SJSA1 (cell line): Measurements from ENCODE around the gene DNAI4. TPM values are rescaled to one million over a fixed set of nuclear protein-coding genes. Genes with fewer than 3 reads are reported as not detected.
"Not testable (repeated sequence)": the region's sequence is repeated elsewhere in the genome, so short reads cannot be mapped to it uniquely, and the experiment has no call there.

Source experiments
- DNase-seq, 2 experiments: peaks; one replicate each; pipeline ENCODE4 v3.0.0-alpha.2; 2015 to 2020; ENCODE audit warnings: low spot score in 2 of 2, low read depth in 1 of 2
- H3K27ac ChIP-seq: fragments of 250-450 bp; sonication (Bioruptor Pico); 2 replicates; pipeline ENCODE4 v1.5.1; 2020; ENCODE audit warnings: mild to moderate bottlenecking, moderate library complexity
- H3K27me3 ChIP-seq: fragments of 250-450 bp; sonication (Bioruptor Pico); replicated peaks from 2 replicates; pipeline ENCODE4 v1.5.1; 2020; ENCODE audit warnings: mild to moderate bottlenecking, moderate library complexity
- H3K36me3 ChIP-seq: fragments of 250-450 bp; sonication (Bioruptor Pico); 2 replicates; pipeline ENCODE4 v1.5.1; 2020; ENCODE audit warnings: mild to moderate bottlenecking
- H3K4me1 ChIP-seq: fragments of 250-450 bp; sonication (Bioruptor Pico); replicated peaks from 2 replicates; pipeline ENCODE4 v1.6.1; 2021; ENCODE audit warnings: mild to moderate bottlenecking
- H3K4me3 ChIP-seq: fragments of 250-450 bp; sonication (Bioruptor Pico); 2 replicates; pipeline ENCODE4 v1.5.1; 2020; ENCODE audit warnings: mild to moderate bottlenecking
- H3K9me3 ChIP-seq: fragments of 250-450 bp; sonication (Bioruptor Pico); replicated peaks from 2 replicates; pipeline ENCODE4 v1.5.1; 2020; ENCODE audit warnings: mild to moderate bottlenecking
- total RNA-seq: library from RNA; depleted of rRNA; stranded (reverse); fragments of >200 nt; shearing (Covaris generic); gene quantifications from 2 replicates; pipeline ENCODE4 v1.2.3, GENCODE V29; 2014; rRNA removed

DNAI4 gene
- 0.91 and 2.6 TPM in 2 replicates for total RNA-seq

- peaks cover 11% of the 10 kb centered on the region for H3K36me3 ChIP-seq
- DNase-seq: peak; percentile 98 to 100
- H3K27ac ChIP-seq: peak within 1 kb of the TSS; percentile 96
- H3K27me3 ChIP-seq: no peaks in the 10 kb centered on the region
- H3K9me3 ChIP-seq: no peaks in the 10 kb centered on the region
- H3K4me1 ChIP-seq: peaks cover 23% of the 10 kb centered on the region
- H3K4me3 ChIP-seq: peak within 1 kb of the TSS; percentile 66
These were observed at the start of gene DNAI4, which contains the start of gene MIER1 for GRCh38 chr1:66924756-66925557. Gene DNAI4, minus strand, starts transcription at chr1:66924856. Its CDS starts 25 bp downstream, at chr1:66924831. Gene MIER1, plus strand, starts transcription at chr1:66924990. Its CDS starts 39 bp downstream, at chr1:66925029.

GRCh38 chr1:66968574-66968973 is 43.9 kb upstream of the DNAI4 start:
- Histone ChIP-seq H3K4me1 (no peaks in the 10 kb centered on the region), H3K4me3 (no peak overlapping the region), H3K27me3 (no peaks in the 10 kb centered on the region), H3K27ac (no peak overlapping the region), H3K36me3 (peaks cover 87% of the 10 kb centered on the region), H3K9me3 (no peaks in the 10 kb centered on the region)
- DNase-seq: no peak

GRCh38 chr1:66966188-66966873 is 41.7 kb upstream of the DNAI4 start:
- H3K36me3 ChIP-seq: peaks cover 92% of the 10 kb centered on the region

GRCh38 chr1:66957938-66958337 is 33.3 kb upstream of the DNAI4 start:
- Histone ChIP-seq H3K27ac (no peak overlapping the region), H3K9me3 (no peaks in the 10 kb centered on the region), H3K36me3 (peaks cover 95% of the 10 kb centered on the region), H3K27me3 (no peaks in the 10 kb centered on the region), H3K4me3 (no peak overlapping the region), H3K4me1 (peaks cover 5% of the 10 kb centered on the region; the same call in 1 of the 2 replicates)
- DNase-seq: no peak

More at GRCh38 chr1:66966188-66966873, 41.7 kb upstream of the DNAI4 start:
- H3K9me3 ChIP-seq, DNase-seq, H3K4me1 ChIP-seq, H3K27ac ChIP-seq, H3K4me3 ChIP-seq, H3K27me3 ChIP-seq: not testable (repeated sequence)

- Histone ChIP-seq H3K27me3 (no peaks in the 10 kb centered on the region), H3K36me3 (peaks cover 94% of the 10 kb centered on the region), H3K4me1 (peaks cover 16% of the 10 kb centered on the region), H3K9me3 (no peaks in the 10 kb centered on the region), H3K27ac (no peak overlapping the region), H3K4me3 (no peak overlapping the region)
- no peak for DNase-seq
These were observed 29.6 kb upstream of the DNAI4 start for GRCh38 chr1:66954208-66954607.

GRCh38 chr1:66951513-66951912 is 26.9 kb upstream of the DNAI4 start:
- H3K27ac ChIP-seq: peak overlapping the region; percentile 49; the same call in 1 of the 2 replicates
- DNase-seq: peak; percentile 39 to 58
- no peaks in the 10 kb centered on the region for H3K9me3 ChIP-seq
- H3K36me3 ChIP-seq: peaks cover 94% of the 10 kb centered on the region
- H3K4me1 ChIP-seq: peaks cover 16% of the 10 kb centered on the region
- no peak overlapping the region for H3K4me3 ChIP-seq
- H3K27me3 ChIP-seq: no peaks in the 10 kb centered on the region

- Histone ChIP-seq H3K9me3 (no peaks in the 10 kb centered on the region), H3K4me1 (peaks cover 29% of the 10 kb centered on the region), H3K27me3 (no peaks in the 10 kb centered on the region), H3K27ac (no peak overlapping the region), H3K36me3 (peaks cover 76% of the 10 kb centered on the region), H3K4me3 (no peak overlapping the region)
- no peak for DNase-seq
These were observed 22.6 kb upstream of the DNAI4 start for GRCh38 chr1:66947267-66947666.

- peaks cover 21% of the 10 kb centered on the region for H3K4me1 ChIP-seq
- H3K9me3 ChIP-seq: no peaks in the 10 kb centered on the region
- no peak overlapping the region for H3K4me3 ChIP-seq
- H3K36me3 ChIP-seq: peaks cover 75% of the 10 kb centered on the region
- no peaks in the 10 kb centered on the region for H3K27me3 ChIP-seq
- no peak for DNase-seq
- no peak overlapping the region for H3K27ac ChIP-seq
These were observed 20.7 kb upstream of the DNAI4 start for GRCh38 chr1:66945316-66945715.

- Histone ChIP-seq H3K27ac (peak overlapping the region; percentile 41), H3K36me3 (peaks cover 68% of the 10 kb centered on the region), H3K4me3 (no peak overlapping the region), H3K9me3 (no peaks in the 10 kb centered on the region), H3K4me1 (peaks cover 21% of the 10 kb centered on the region), H3K27me3 (no peaks in the 10 kb centered on the region)
- DNase-seq: peak; percentile 61 to 71
These were observed 19.9 kb upstream of the DNAI4 start for GRCh38 chr1:66944330-66945274.

GRCh38 chr1:66943361-66943969 is 18.8 kb upstream of the DNAI4 start:
- H3K9me3 ChIP-seq: no peaks in the 10 kb centered on the region
- peaks cover 57% of the 10 kb centered on the region for H3K36me3 ChIP-seq
- H3K4me3 ChIP-seq: no peak overlapping the region
- no peak for DNase-seq
- H3K4me1 ChIP-seq: peaks cover 29% of the 10 kb centered on the region
- H3K27me3 ChIP-seq: no peaks in the 10 kb centered on the region
- H3K27ac ChIP-seq: peak overlapping the region; percentile 1; the same call in 1 of the 2 replicates

GRCh38 chr1:66940981-66941380 is 16.3 kb upstream of the DNAI4 start:
- Histone ChIP-seq H3K4me1 (peaks cover 37% of the 10 kb centered on the region), H3K27me3 (no peaks in the 10 kb centered on the region), H3K9me3 (no peaks in the 10 kb centered on the region), H3K4me3 (no peak overlapping the region), H3K36me3 (peaks cover 35% of the 10 kb centered on the region), H3K27ac (no peak overlapping the region)
- no peak for DNase-seq

GRCh38 chr1:66938613-66939012 is 14.0 kb upstream of the DNAI4 start:
- no peaks in the 10 kb centered on the region for H3K27me3 ChIP-seq
- H3K27ac ChIP-seq: peak overlapping the region; percentile 6
- H3K9me3 ChIP-seq: no peaks in the 10 kb centered on the region
- H3K4me1 ChIP-seq: peaks cover 37% of the 10 kb centered on the region
- peaks cover 28% of the 10 kb centered on the region for H3K36me3 ChIP-seq
- peak in 1 of 2 experiments; percentile 46 for DNase-seq
- no peak overlapping the region for H3K4me3 ChIP-seq
